Measurements from ENCODE around the gene EMCN.

The EMCN gene

GRCh38 chr4:100516225-100516624, 1.6 kb downstream of the EMCN start:
- no peak for DNase-seq (ENCODE audit: low read depth)
- H3K4me3 ChIP-seq (ENCODE audit: control insufficient read depth, low read depth, low read length), result no peak overlapping the region
- no peak for TF ChIP-seq CTCF (conservative IDR thresholded peaks at IDR 0.05; ENCODE audit: control insufficient read depth, insufficient read depth, low read depth, low read length)

GRCh38 chr4:100511896-100512295, 5.9 kb downstream of the EMCN start:
- no peak for DNase-seq (ENCODE audit: low read depth)
- no peak for TF ChIP-seq CTCF (conservative IDR thresholded peaks at IDR 0.05; ENCODE audit: control insufficient read depth, insufficient read depth, low read depth, low read length)
- H3K4me3 ChIP-seq (ENCODE audit: control insufficient read depth, low read depth, low read length), result no peak overlapping the region

GRCh38 chr4:100510551-100510950, 7.3 kb downstream of the EMCN start:
- no peak for TF ChIP-seq CTCF (conservative IDR thresholded peaks at IDR 0.05; ENCODE audit: control insufficient read depth, insufficient read depth, low read depth, low read length)
- no peak for DNase-seq (ENCODE audit: low read depth)
- no peak overlapping the region for H3K4me3 ChIP-seq (ENCODE audit: control insufficient read depth, low read depth, low read length)

GRCh38 chr4:100509386-100509785, 8.4 kb downstream of the EMCN start:
- DNase-seq (ENCODE audit: low read depth), result no peak
- H3K4me3 ChIP-seq (ENCODE audit: control insufficient read depth, low read depth, low read length), result no peak overlapping the region
- no peak for TF ChIP-seq CTCF (conservative IDR thresholded peaks at IDR 0.05; ENCODE audit: control insufficient read depth, insufficient read depth, low read depth, low read length)

- no peak overlapping the region for H3K4me3 ChIP-seq (ENCODE audit: control insufficient read depth, low read depth, low read length)
- TF ChIP-seq CTCF (conservative IDR thresholded peaks at IDR 0.05; ENCODE audit: control insufficient read depth, insufficient read depth, low read depth, low read length), result no peak
- no peak for DNase-seq (ENCODE audit: low read depth)
Measured at GRCh38 chr4:100508691-100509090, 9.1 kb downstream of the EMCN start.

- TF ChIP-seq CTCF (conservative IDR thresholded peaks at IDR 0.05; ENCODE audit: control insufficient read depth, insufficient read depth, low read depth, low read length), result no peak
- DNase-seq (ENCODE audit: low read depth), result no peak
- no peak overlapping the region for H3K4me3 ChIP-seq (ENCODE audit: control insufficient read depth, low read depth, low read length)
Measured at GRCh38 chr4:100504086-100504874, 13.5 kb downstream of the EMCN start.

Measured in fibroblast of mammary gland (primary cell).